ENCODE results near the gene BRSK1.

The BRSK1 gene

DNA sequence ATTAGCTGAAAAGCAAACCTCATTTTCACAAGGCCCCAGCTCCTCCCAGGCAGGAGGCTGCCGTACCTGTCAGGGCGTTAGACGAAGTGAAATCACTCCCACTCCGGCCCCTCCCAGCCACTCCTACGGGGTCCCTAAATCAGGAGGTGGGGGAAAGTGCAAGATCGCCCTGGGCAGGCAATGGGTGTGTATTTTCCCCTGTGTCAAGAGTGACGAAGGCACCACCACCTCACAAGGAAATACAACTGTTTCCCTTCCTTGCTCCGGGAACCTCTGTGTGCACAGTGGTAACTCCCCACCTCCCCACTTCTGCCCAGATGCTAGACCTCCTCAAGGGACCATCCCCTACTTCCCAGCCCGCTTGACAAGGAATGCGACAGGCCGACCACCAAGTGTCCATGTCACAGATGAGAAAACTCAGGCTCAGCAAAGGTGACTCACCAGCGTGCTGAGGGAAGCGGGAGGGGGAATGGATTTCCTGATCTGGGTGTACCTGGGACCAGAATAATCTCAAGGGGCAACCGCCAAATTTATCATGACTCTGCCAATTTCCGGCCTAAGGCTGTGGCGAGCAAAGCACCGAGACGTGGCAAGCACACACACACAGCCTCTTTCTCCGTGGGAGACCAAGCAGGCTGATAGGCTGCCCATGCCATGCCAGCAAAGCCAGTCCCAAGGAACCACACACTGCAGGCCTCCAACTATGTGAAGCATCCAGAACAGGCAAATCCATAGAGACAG is 32.3 kb upstream of the BRSK1 start:
- H3K18ac ChIP-seq (ENCODE audit: low read length), result no peak overlapping the region
- H3K36me3 ChIP-seq (replicated peaks in 1 of 2; ENCODE audit: control insufficient read depth in 2 of 2, insufficient read depth in 2 of 2, low read length in 2 of 2), result peaks cover 6 to 40% of the 10 kb centered on the region in 2 donors
- H3K4me2 ChIP-seq (ENCODE audit: insufficient read depth, low read length, poor library complexity, severe bottlenecking), result no peak overlapping the region
- H2AFZ ChIP-seq (ENCODE audit: low read length), result no peak overlapping the region
- no peak overlapping the region for H3K14ac ChIP-seq (ENCODE audit: low read length)
- H2AK5ac ChIP-seq (ENCODE audit: low read depth, low read length), result no peak overlapping the region
- no peak overlapping the region for H3K4ac ChIP-seq (ENCODE audit: low read length)
- H3K23ac ChIP-seq (ENCODE audit: low read depth, low read length, poor library complexity), result no peak overlapping the region
- no peak overlapping the region for H4K8ac ChIP-seq (ENCODE audit: low read depth, low read length)
- no peak overlapping the region for H2BK12ac ChIP-seq (ENCODE audit: low read length)
- H4K91ac ChIP-seq (ENCODE audit: low read depth, low read length, poor library complexity), result no peak overlapping the region
- H3K4me1 ChIP-seq (ENCODE audit: control insufficient read depth in 2 of 2, insufficient read depth in 1 of 2, low read depth in 1 of 2, low read length in 2 of 2), result peaks cover 0 to 6% of the 10 kb centered on the region in 2 donors
- H2BK120ac ChIP-seq (ENCODE audit: low read depth, low read length), result no peak overlapping the region
- H3K4me3 ChIP-seq (ENCODE audit: low read length in 2 of 2), result no peak overlapping the region
- no peaks in the 10 kb centered on the region for H3K27me3 ChIP-seq (ENCODE audit: control insufficient read depth in 3 of 3, insufficient read depth in 3 of 3, low read depth in 1 of 3, low read length in 3 of 3)
- no peak overlapping the region for H2BK5ac ChIP-seq (ENCODE audit: low read length)
- H3K9ac ChIP-seq (ENCODE audit: low read depth, low read length, poor library complexity), result no peak overlapping the region
- no peak overlapping the region for H3K27ac ChIP-seq (replicated peaks; ENCODE audit: low read length)
- peaks cover 37% of the 10 kb centered on the region for H3K79me1 ChIP-seq (ENCODE audit: low read depth, low read length)
- H3K9me3 ChIP-seq (replicated peaks in 1 of 2; ENCODE audit: control insufficient read depth in 2 of 2, insufficient read depth in 1 of 2, low read depth in 1 of 2, low read length in 2 of 2), result peaks cover 0 to 2% of the 10 kb centered on the region in 2 donors
- no peak overlapping the region for H2BK15ac ChIP-seq (ENCODE audit: low read length)
- DNase-seq (ENCODE audit: low spot score), result no peak
- WGBS, 2 donors (ENCODE audit: extremely low coverage in 2 of 2, insufficient read length in 2 of 2, insufficient replicate concordance in 1 of 2), result no CpG with 5 or more reads among the region's 19 CpGs

DNA sequence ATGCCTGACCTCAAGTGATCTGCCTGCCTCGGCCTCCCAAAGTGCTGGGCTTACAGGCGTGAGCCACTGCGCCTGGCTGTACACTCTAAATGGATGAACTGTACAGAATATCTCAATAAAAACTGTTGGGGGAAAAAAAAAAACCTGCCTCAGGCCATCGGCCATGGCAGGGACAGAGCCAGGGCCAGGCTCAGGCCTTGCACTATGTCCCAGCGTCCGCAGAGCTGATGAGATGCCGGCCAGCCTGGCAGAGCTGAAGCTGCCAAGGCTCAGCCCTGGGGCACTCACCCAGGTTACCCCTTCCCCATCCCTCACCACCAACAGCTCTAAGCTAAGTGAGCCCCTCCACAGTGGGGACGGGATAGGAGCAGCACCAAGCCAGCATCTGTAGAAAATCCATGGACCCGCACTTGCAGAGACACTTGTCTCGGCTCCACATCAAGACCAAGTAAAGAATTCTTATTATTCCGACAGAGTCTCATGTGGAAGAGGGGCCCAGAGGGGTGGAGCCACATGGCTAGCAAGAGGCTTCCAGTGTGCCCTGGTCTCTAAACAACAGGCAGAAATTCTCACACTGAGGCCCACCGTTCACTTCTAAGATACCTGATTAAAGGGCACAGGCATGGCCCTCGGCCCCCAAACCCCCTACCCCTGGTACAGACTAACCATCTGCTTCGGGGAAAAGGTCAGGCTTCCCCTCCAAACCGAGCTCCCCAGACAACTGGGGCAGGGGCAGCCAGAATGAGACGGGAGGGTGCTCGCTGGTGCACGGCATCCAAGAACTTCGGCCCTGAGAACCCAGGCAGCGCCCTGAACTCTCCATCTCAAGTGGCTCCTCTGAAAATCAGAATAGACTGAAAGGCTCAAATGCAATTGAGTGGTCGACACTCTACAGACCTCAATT is 30.8 kb upstream of the BRSK1 start:
- Histone ChIP-seq H3K18ac (ENCODE audit: low read length) (no peak overlapping the region), H3K9me3 (replicated peaks in 1 of 2; ENCODE audit: control insufficient read depth in 2 of 2, insufficient read depth in 1 of 2, low read depth in 1 of 2, low read length in 2 of 2) (peaks cover 0 to 2% of the 10 kb centered on the region in 2 donors), H3K9ac (ENCODE audit: low read depth, low read length, poor library complexity) (no peak overlapping the region), H3K4ac (ENCODE audit: low read length) (no peak overlapping the region), H2BK15ac (ENCODE audit: low read length) (no peak overlapping the region), H3K4me1 (ENCODE audit: control insufficient read depth in 2 of 2, insufficient read depth in 1 of 2, low read depth in 1 of 2, low read length in 2 of 2) (peaks cover 8 to 17% of the 10 kb centered on the region in 2 donors), H4K8ac (ENCODE audit: low read depth, low read length) (no peak overlapping the region), H3K27ac (replicated peaks; ENCODE audit: low read length) (no peak overlapping the region), H3K79me1 (ENCODE audit: low read depth, low read length) (peaks cover 39% of the 10 kb centered on the region), H3K14ac (ENCODE audit: low read length) (no peak overlapping the region), H3K27me3 (ENCODE audit: control insufficient read depth in 3 of 3, insufficient read depth in 3 of 3, low read depth in 1 of 3, low read length in 3 of 3) (no peaks in the 10 kb centered on the region), H3K23ac (ENCODE audit: low read depth, low read length, poor library complexity) (no peak overlapping the region), H2AK5ac (ENCODE audit: low read depth, low read length) (no peak overlapping the region), H4K91ac (ENCODE audit: low read depth, low read length, poor library complexity) (no peak overlapping the region), H2BK5ac (ENCODE audit: low read length) (no peak overlapping the region), H2BK120ac (ENCODE audit: low read depth, low read length) (no peak overlapping the region), H2BK12ac (ENCODE audit: low read length) (no peak overlapping the region), H3K4me3 (ENCODE audit: low read length in 2 of 2) (no peak overlapping the region), H2AFZ (ENCODE audit: low read length) (no peak overlapping the region), H3K36me3 (replicated peaks in 1 of 2; ENCODE audit: control insufficient read depth in 2 of 2, insufficient read depth in 2 of 2, low read length in 2 of 2) (peaks cover 3 to 39% of the 10 kb centered on the region in 2 donors), H3K4me2 (ENCODE audit: insufficient read depth, low read length, poor library complexity, severe bottlenecking) (no peak overlapping the region)
- no peak for DNase-seq (ENCODE audit: low spot score)
- no CpG with 5 or more reads among the region's 21 CpGs for WGBS, 2 donors (ENCODE audit: extremely low coverage in 2 of 2, insufficient read length in 2 of 2, insufficient replicate concordance in 1 of 2)

- peaks cover 30% of the 10 kb centered on the region for H3K79me1 ChIP-seq (ENCODE audit: low read depth, low read length)
- H3K23ac ChIP-seq (ENCODE audit: low read depth, low read length, poor library complexity), result peak overlapping the region; percentile 82
- no peaks in the 10 kb centered on the region for H3K27me3 ChIP-seq (ENCODE audit: control insufficient read depth in 3 of 3, insufficient read depth in 3 of 3, low read depth in 1 of 3, low read length in 3 of 3)
- peaks cover 8 to 17% of the 10 kb centered on the region in 2 donors for H3K4me1 ChIP-seq (ENCODE audit: control insufficient read depth in 2 of 2, insufficient read depth in 1 of 2, low read depth in 1 of 2, low read length in 2 of 2)
- DNase-seq (ENCODE audit: low spot score), result no peak
- H3K4me3 ChIP-seq (ENCODE audit: low read length in 2 of 2), result no peak overlapping the region
- H3K4me2 ChIP-seq (ENCODE audit: insufficient read depth, low read length, poor library complexity, severe bottlenecking), result no peak overlapping the region
- peaks cover 3 to 34% of the 10 kb centered on the region in 2 donors for H3K36me3 ChIP-seq (replicated peaks in 1 of 2; ENCODE audit: control insufficient read depth in 2 of 2, insufficient read depth in 2 of 2, low read length in 2 of 2)
- peak overlapping the region; percentile 75 for H3K9ac ChIP-seq (ENCODE audit: low read depth, low read length, poor library complexity)
- H4K8ac ChIP-seq (ENCODE audit: low read depth, low read length), result no peak overlapping the region
- no peak overlapping the region for H2BK120ac ChIP-seq (ENCODE audit: low read depth, low read length)
- no peak overlapping the region for H4K91ac ChIP-seq (ENCODE audit: low read depth, low read length, poor library complexity)
- H2AK5ac ChIP-seq (ENCODE audit: low read depth, low read length), result peak overlapping the region; percentile 41
- no peaks in the 10 kb centered on the region for H3K9me3 ChIP-seq (replicated peaks in 1 of 2; ENCODE audit: control insufficient read depth in 2 of 2, insufficient read depth in 1 of 2, low read depth in 1 of 2, low read length in 2 of 2)
- H2BK15ac ChIP-seq (ENCODE audit: low read length), result no peak overlapping the region
- H3K18ac ChIP-seq (ENCODE audit: low read length), result no peak overlapping the region
- no peak overlapping the region for H3K27ac ChIP-seq (replicated peaks; ENCODE audit: low read length)
- WGBS, 2 donors (ENCODE audit: extremely low coverage in 2 of 2, insufficient read length in 2 of 2, insufficient replicate concordance in 1 of 2), result no CpG with 5 or more reads among the region's 23 CpGs
- H2BK12ac ChIP-seq (ENCODE audit: low read length), result no peak overlapping the region
- no peak overlapping the region for H2AFZ ChIP-seq (ENCODE audit: low read length)
- peak overlapping the region; percentile 80 for H2BK5ac ChIP-seq (ENCODE audit: low read length)
- H3K4ac ChIP-seq (ENCODE audit: low read length), result no peak overlapping the region
- peak overlapping the region; percentile 28 for H3K14ac ChIP-seq (ENCODE audit: low read length)
Measured at GRCh38 chr19:55253842-55254624, 29.8 kb upstream of the BRSK1 start.
